Stimulated activated naive CD4-positive, alpha-beta T cell (primary cell): ENCODE results near the gene DNAJB13.
"Not testable (repeated sequence)": the region's sequence is repeated elsewhere in the genome, so short reads cannot be mapped to it uniquely, and the experiment has no call there.

Experiments
- DNase-seq, 6 experiments: peaks; one replicate each; lab custom pipeline; 2025; lab: John Stamatoyannopoulos, UW

The DNAJB13 gene, protein sequence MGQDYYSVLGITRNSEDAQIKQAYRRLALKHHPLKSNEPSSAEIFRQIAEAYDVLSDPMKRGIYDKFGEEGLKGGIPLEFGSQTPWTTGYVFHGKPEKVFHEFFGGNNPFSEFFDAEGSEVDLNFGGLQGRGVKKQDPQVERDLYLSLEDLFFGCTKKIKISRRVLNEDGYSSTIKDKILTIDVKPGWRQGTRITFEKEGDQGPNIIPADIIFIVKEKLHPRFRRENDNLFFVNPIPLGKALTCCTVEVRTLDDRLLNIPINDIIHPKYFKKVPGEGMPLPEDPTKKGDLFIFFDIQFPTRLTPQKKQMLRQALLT

DNA sequence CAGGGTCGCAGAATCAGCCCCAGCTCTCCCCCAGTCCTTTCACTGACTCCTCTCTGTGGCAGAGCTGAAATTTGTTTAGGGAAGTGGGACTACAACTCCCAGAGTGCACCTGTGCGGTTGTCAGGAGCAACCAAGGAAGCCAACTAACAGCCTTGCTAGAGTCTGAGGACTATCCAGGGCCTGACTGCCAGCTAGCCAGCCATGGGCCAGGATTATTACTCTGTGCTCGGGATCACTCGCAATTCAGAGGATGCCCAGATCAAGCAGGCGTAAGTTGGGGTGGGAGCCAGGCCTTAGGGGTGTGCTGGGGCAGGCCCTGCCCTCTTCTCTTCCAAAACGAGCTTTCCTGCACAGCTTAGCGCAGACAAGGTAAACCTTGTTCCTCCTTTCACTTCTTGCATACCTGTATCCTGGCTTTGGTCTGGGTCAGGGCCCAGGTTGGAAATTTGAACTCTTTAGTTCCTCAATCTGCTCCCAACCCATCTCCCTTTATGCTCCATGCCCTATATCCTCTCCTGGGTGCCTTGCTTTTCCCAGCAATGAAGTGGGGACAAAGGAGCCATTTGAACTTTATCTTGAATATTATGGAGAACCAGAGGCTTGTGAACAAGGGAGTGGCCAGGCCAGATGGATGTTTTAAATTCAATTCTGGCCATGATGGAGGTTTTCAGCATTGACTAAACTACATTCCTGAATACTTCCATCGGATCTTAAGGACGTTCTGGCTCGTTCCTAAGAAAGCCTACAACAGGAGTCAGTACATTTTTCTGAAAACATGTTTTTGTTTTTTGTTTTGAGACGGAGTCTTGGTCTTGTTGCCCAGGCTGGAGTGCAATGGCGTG is at the start of gene DNAJB13:
Gene DNAJB13 (plus strand): TSS at position 158 of the 842 bp plus-strand sequence. CDS start 44 bp downstream, at position 202.
- peak in 1 of 6 experiments; percentile 5 for DNase-seq

DNA sequence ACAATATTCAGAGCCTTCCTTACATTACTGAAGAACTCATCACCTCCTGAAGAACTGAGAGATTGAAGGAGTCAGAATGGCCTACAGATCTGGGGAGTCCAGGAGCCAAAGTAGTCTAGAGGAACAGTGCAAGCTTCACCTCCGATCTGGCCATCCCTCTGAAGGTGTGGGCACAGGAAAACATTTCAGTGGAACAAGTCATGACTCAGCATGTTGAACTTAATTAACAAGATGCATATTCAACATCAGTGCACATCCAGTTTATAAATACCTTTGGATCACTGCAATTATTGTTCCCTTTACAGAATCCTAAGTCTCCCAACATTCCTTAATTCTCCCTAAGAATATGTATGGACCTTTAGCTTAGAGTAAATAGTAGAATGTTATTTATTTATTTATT is 48.5 kb upstream of the DNAJB13 start:
- DNase-seq = no peak

DNA sequence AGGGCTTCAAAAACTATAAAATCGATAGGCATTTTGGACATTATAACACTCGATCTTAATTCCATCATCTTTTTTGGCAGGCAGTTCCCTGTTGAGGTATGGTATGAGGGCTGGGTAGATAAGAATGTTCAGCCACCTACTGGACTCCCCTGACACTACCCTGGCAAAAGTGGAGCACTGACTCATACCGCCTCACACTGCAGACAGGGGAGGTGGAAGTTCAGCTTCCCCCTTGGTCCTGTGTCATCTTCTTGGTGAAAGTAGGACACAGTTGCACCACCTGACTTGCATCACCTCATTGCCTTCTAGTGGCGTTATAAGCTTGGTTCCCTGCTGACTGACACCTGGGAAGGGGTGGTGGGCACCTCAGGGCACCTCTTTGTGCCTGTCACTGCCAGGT is 43.6 kb upstream of the DNAJB13 start:
- DNase-seq = no peak

DNA sequence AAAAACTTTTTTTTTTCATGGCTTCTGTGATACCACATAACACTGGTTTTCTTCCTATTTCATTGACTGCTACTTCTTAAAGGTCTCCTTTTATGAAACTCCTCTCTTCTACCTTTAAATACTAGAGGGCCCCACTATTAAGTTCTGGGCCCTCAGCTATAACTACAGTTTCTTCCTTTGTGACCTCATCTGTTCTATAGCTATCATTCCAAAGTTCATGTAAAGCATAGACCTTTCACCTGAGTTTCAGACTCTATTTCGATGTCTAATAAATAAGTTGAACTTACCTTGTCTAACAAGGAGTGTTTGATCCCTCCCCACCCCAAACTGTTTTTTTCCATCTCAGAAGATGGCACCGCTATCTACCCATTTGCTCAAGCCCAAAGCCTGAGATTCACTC is 38.8 kb upstream of the DNAJB13 start:
- DNase-seq = no peak

DNA sequence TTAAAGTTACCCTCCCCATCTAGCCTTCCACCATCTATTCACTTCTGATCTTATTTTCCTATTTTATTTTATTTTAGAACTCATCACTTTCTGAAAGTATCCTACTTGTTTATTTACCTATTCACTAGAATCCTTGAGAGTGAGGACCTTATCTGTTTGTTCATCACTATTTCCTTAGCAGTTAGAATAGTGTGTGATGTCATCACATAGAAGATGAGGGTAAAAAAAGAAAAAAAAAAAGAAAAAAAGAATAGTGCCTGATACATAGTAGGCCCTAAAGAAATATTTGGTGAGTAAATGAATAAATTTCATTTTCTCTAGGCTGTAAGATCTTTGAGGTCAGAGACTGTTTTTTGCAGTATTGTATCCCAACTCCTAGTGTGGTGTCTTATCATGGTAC is 37.4 kb upstream of the DNAJB13 start:
- DNase-seq = no peak

DNA sequence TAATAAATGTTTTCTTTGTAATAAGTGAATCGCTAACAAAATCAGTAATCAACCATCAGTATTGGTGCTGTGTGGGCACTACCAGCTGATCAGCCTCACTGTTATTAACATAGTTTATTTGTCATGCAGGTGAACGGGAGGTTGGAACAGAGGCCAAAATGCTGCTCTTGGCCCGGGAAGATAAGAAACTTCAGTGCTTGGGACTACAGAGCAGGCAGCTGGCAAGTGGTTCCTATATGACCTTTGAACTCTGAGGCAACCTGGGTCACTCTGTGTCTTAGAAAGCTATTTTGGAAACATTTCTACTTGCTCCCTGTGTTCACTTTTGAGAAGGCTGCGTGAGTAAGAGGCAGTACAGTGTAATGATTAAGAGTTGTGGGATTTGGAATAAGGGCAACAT is 36.5 kb upstream of the DNAJB13 start:
- DNase-seq = no peak

DNA sequence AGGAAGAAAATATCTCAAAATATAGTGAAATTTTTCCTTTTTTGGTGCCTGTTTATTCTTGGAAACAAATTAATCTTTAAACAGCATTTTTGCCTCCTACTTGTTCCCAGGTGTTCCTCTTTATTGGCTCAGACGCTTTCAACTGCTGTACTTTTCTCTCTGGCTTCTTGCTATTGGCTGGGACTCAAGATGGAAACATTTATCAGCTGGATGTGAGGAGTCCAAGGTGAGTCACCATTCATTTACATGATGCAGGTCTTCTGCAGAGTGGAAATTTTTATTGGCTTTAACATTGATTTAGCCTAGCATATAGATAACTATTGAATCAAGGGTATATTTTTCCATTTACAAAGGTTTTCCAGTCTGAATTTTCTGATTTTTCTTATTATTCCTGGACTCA is 34.4 kb upstream of the DNAJB13 start:
- DNase-seq = no peak

DNA sequence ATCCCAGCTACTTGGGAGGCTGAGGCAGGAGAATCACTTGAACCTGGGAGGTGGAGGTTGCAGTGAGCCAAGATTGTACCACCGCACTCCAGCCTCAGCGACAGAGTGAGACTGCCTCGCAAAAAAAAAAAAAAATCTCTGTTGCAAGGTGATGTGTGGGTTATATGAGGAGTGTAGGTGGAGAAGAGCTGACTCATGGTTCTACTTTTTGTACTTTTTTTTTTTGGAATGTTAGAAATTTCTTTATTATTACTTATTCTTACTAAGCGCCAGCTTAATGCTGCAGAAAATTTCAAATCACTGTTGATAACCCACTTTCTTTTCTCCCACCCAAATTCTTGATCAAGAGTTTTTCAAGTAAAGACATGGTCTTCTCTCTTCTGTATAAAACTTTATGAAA is 29.6 kb upstream of the DNAJB13 start:
- DNase-seq = no peak

DNA sequence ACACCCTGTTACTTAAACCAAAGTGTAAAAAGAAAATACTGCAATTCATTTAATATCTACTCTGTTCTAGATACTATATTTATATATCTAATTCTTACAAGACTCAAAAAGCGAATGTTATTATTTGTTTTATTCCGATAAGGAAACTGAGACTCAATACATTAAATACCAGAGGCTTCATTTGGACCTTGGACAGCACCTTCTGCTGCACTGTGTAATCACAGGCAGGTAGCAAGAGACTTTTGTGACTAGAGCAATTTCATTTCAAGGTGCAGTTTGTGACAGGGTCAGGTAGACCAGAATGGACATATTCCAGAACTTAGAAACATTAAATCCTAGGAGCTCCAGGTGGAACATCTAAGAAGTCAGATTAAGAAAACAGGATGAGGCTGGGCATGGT is 21.4 kb upstream of the DNAJB13 start:
- no peak for DNase-seq

DNA sequence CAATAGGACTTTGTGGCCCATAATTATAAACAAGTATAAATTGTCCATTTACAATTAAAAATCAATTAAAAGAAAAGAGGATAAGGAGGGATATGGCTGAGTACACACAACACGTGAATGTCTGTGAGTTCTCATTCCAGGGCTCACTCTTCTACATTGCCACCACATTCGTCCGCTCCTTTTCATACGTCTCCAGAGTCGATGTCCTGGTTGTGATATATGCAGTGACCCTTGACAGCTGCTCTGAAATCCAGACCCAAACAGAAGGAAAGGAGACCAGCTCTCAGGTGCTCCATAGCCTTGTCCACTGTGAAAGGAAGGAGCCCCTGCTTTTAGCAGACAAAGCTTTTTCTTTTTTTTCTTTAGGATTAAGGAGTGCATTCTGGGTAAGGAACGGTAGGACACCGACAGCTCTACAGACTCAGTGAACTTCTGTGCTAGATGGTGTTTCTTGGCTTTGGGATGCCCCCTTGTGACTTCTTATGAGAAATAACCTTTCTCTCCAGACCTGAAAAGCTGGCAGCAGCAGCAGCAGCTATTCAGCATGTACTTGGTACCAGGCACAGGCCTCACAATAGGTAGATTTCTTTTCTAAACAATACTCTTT is 19.7 kb upstream of the DNAJB13 start:
- no peak for DNase-seq

DNA sequence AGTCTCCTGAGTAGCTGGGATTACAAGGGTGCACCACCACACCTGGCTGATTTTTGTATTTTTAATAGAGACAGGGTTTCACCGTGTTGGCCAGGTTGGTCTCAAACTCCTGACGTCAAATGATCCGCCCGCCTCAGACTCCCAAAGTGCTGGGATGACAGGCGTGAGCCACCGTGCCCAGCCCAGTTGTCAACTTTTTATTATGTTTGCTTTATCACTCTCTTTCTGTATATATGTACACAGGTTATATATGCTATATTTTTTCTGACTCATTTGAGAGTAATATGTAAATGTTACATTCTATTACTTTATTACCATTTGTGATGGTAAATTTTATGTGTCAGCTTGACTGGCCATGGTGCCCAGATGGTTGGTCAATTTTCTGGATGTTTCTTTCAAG is 18.9 kb upstream of the DNAJB13 start:
- DNase-seq = no peak

DNA sequence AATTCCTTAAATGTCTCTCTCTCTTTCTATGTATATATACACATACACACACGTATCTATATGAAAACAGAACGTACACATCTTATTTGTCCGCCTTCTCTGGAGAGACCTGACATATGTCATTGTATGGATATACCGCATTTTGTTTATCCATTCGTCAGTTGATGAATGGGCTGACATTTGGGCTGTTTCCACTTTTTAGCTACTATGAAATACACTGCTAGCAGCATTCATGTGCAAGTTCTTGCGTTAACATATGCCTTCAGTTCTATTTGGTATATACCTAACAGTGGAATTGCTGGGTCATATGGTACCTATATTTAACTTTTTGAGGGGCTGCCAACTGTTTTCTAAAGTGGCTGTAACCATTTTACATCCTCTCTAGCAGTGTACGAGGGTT is 18.0 kb upstream of the DNAJB13 start:
- no peak for DNase-seq

DNA sequence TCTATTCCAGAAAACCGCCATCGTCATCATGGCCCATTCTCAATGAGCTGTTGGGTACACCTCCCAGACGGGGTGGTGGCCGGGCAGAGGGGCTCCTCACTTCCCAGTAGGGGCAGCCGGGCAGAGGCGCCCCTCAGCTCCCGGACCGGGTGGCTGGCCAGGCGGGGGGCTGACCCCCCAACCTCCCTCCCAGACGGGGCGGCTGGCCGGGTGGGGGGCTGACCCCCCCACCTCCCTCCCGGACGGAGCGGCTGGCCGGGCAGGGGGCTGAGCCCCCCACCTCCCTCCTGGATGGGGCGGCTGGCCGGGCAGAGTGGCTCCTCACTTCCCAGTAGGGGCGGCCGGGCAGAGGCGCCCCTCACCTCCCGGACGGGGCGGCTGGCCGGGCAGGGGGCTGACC is 14.8 kb upstream of the DNAJB13 start:
- not testable (repeated sequence) for DNase-seq

DNA sequence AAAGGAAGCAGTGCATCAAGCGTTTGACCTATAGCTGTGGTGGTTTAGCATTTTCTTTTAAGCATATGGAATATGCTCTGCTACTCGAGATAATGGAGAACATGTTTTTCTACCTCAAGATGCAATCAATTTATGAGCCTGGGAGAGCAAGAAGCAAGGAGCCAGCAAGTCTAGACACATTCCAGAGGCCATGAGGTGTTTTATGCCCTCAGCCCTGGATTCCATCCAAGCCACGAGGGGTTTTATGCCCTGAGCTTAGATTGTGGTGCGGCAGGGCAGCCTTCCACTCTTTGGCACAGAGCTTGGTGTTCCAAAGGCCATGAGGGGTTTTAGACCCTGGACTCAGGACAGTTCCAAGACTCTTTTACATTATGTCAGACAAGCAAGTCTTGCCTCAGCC is 11.7 kb upstream of the DNAJB13 start:
- DNase-seq = no peak

DNA sequence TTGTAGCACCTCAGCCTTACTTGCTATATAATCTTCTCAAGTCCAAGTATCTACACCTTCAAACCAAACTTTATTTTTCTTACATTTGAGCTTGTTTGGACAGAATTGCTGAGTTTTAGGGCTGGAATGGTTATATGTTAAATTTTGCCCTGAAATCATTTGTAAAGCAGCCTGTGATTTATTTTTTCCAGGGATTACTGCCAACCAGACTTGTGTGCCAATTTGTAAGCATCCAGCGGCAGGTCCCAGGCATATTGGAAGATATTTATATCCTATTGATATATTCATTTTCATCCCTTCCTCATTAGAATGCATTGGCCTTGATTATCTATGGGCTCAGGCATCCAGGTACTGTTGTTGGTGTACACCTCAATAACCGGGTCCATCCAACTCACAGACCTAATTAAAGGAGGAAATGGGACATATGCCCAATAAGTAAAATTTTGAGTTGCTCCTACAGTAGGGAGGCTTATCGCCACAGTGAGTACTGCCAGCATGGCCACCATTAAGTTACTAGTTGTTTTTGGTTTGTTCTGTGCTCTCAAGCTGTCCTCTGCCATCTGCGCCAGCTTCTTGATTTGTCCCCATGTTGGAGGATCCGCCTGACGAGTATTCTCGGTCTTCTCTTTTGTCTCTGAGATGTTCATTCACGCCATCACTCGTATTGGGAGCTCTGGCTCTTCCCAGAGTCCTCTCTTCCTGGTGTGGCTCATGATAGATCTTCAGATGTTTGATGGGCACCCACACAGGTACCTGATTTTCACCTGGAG is 9.8 kb upstream of the DNAJB13 start:
- DNase-seq = no peak

DNA sequence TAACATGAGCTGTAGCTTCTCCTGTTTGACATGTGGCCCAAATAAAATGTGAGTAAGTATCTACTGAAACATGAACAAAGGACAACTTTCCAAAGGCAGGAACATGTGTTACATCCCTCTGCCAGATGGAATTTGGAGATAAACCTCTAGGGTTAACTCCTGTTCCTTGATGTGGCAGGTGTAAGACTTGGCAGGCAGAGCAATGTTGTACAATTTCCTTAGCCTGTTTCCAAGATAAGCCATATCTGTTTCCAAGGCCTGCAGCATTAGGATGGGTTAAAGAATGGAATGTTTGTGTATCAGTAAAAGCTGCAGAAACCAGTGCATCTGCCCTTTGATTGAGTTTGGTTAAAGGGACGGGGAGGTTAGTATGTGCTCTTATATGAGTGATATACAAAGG is 8.8 kb upstream of the DNAJB13 start:
- no peak for DNase-seq

DNA sequence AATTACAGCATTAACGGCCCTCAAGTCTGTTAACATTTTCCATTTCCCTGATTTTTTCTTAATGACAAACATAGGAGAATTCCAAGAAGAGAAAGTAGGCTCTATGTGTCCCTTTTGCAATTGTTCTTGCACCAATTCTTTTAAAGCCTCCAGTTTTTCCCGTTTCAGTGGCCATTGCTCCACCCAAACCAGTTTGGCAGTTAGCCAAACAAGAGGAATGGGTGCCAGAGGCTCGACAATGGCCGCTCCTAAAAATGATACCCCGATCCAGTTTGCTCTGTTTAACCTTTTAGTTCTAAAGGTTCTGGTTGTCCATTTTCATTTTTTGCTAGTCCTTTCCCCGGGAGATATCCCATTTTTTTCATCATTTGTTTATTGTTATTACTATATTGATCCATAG is 6.7 kb upstream of the DNAJB13 start:
- DNase-seq = no peak

DNA sequence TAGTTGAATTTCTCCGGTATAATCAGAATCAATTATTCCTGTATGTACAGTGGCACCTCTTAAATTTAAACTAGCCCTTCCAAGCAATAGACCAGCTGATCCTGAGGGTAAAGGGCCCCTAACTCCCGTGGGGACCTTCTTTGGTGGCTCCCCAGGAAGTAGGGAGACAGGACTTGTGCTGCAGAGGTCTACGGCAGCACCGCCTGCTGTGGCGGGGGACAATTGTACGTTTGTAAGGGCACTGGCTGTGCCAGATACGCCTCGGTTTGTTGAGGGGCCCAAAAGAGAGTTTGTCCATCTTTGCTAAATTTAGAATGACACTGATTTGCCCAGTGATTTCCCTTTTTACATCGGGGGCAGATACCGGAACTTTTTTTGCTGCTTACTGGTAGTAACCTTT is 5.9 kb upstream of the DNAJB13 start:
- DNase-seq = no peak

DNA sequence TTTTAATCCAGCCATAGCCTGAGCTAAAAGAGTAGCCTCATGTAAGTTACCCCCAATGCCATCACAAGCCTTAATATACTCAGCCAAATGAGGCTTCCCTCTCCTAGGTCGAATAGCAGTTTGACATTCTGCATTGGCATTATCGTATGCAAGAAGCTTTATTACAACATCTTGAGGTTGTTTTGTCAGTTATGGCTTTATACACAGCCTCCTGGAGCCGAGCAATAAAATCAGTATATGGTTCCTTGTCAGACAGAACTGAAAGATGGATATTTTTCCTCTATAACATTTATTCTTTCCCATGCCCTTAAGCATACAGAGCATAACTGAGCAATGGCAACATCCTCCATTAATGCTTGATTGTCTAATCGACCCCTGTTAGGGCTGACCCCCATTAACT is 5.4 kb upstream of the DNAJB13 start:
- no peak for DNase-seq

DNA sequence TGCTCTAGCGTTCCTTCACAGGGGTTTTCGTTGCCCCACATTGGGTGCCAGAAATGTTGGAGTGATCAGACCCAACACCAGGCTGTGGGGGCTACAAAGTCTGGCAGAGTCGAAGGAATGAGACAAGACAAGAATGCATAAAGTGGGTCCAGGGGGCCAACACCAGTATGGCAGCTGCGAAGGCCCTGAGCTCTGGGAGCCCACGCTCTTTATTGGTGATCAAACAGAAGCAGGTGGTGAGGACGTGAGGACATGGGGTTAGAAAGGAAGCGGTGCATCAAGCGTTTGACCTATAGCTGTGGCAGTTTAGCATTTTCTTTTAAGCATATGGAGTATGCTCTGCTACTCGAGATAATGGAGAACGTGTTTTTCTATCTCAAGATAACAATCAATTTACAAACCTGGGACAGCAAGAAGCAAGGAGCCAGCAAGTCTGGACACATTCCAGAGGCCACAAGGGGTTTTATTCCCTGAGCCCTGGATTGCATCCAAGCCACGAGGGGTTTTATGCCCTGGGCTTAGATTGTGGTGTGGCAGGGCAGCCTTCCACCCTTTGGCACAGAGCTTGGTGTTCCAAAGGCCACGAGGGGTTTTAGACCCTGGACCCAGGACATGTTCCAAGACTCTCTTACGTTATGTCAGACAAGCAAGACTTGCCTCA is 3.9 kb upstream of the DNAJB13 start:
- no peak for DNase-seq

DNA sequence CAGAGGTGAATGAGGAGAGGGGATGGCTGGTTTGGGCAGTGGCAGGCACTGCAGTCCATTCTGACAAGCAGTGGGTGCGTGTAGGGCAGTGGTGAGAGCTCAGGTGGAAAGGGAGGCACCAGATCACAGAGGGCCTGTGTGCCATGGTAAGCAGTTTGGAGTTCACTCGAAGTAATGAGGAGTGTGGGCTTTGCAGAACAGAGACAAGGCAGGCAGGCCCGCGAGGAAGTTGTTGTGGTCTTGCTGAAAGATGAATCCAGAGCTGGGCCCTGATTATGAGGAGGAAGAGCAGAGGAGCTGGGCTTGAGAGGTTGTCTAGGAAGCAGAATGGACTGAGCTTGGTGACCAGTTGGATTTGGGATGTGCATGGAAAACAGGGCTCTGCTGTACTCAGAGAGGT is 1.6 kb upstream of the DNAJB13 start:
- DNase-seq = no peak

DNA sequence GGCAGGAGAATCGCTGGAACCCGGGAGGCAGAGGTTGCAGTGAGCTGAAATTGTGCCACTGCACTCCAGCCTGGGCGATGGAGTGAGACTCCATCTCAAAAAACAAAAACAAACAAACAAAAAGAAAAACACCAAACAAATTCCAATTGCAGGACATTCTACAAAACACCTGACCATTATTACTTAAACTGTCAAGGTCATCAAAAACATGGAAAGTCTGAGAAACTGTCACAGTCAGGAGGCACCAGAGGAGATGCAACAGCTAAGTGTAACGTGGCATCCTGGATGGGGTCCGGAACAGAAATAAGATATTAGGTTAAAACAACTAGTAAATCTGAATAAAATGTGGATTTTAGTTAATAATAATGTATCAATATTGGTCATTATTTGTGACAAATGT is 914 bp upstream of the DNAJB13 start:
- DNase-seq = no peak
